ENCODE data around the gene PRR35.

DNA sequence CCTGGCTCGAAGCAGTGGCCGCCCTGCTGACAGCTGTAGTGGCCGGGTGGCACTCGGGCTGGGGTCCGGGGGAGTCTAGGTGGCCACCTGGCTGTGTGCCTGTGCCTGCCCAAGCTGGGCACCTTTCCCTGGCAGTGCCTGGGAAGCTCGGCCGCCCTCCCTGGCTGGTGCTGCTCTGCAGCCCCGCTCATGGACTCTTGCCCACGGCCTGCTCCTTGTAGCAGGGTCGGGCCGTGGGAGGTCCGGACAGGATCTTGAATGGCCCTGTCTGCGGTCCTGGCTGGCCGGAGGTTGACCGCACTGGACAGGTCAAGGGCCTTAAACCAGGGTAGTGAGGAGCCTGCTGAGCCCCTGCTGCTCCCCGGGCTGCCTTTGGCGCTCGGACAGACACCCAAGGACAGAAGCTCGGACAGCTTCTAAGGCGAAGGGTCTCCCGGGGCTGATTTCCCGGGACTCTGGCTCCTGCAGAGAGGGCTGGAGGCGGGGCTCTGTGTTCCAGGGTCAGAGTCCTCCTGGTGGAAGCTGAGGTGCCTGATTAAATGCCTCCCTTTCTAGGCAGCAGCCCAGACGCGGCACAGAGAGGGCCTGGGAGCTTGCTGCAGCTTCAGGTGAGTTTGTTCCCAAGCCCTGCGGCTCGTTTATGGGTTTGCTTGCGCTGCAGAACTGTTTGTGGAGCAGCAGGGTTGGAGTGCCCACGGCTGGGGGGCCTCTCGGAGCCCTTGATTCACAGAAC is 26.6 kb upstream of the PRR35 start:
- TF ChIP-seq POLR2AphosphoS5 (IDR thresholded peaks at IDR 0.05; ENCODE audit: low read depth, low read length) (no peak), TAF1 (IDR thresholded peaks at IDR 0.05; ENCODE audit: borderline replicate concordance, insufficient read depth, low read length) (no peak)
- TF ChIP-seq, protein P1, sequence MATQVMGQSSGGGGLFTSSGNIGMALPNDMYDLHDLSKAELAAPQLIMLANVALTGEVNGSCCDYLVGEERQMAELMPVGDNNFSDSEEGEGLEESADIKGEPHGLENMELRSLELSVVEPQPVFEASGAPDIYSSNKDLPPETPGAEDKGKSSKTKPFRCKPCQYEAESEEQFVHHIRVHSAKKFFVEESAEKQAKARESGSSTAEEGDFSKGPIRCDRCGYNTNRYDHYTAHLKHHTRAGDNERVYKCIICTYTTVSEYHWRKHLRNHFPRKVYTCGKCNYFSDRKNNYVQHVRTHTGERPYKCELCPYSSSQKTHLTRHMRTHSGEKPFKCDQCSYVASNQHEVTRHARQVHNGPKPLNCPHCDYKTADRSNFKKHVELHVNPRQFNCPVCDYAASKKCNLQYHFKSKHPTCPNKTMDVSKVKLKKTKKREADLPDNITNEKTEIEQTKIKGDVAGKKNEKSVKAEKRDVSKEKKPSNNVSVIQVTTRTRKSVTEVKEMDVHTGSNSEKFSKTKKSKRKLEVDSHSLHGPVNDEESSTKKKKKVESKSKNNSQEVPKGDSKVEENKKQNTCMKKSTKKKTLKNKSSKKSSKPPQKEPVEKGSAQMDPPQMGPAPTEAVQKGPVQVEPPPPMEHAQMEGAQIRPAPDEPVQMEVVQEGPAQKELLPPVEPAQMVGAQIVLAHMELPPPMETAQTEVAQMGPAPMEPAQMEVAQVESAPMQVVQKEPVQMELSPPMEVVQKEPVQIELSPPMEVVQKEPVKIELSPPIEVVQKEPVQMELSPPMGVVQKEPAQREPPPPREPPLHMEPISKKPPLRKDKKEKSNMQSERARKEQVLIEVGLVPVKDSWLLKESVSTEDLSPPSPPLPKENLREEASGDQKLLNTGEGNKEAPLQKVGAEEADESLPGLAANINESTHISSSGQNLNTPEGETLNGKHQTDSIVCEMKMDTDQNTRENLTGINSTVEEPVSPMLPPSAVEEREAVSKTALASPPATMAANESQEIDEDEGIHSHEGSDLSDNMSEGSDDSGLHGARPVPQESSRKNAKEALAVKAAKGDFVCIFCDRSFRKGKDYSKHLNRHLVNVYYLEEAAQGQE (IDR thresholded peaks at IDR 0.05; ENCODE audit: insufficient read depth in 1 of 2, low read depth in 2 of 2, low read length in 2 of 2) = no peak
